22Rv1 (cell line): Measurements from ENCODE around the gene LRFN5.

Source experiments
- H3K27ac ChIP-seq: fragments of 450-650 bp; 2 replicates; pipeline ENCODE4 v1.5.1; 2017
- CTCF ChIP-seq: fragments of 450-650 bp; IDR thresholded peaks from 2 replicates; pipeline ENCODE4 v1.5.1; 2017; ENCODE audit warnings: mild to moderate bottlenecking
- ZFX ChIP-seq: fragments of 450-650 bp; IDR thresholded peaks from 2 replicates; pipeline ENCODE4 v1.6.1; 2017; ENCODE audit warnings: antibody characterized with exemption, borderline replicate concordance

LRFN5 gene

GRCh38 chr14:41609704-41610183 is 3.1 kb downstream of the LRFN5 start:
- peak overlapping the region; percentile 64 for H3K27ac ChIP-seq

GRCh38 chr14:41615011-41615595 is 8.4 kb downstream of the LRFN5 start:
- H3K27ac ChIP-seq, result no peak overlapping the region
- TF ChIP-seq ZFX (no peak), CTCF (no peak)

More at GRCh38 chr14:41609704-41610183, 3.1 kb downstream of the LRFN5 start:
- peak; percentile 77 for TF ChIP-seq CTCF
- no peak for TF ChIP-seq ZFX

GRCh38 chr14:41623736-41624135 is 17.1 kb downstream of the LRFN5 start:
- H3K27ac ChIP-seq, result no peak overlapping the region
- TF ChIP-seq ZFX (no peak), CTCF (no peak)

GRCh38 chr14:41629876-41630275 is 23.2 kb downstream of the LRFN5 start:
- no peak for TF ChIP-seq CTCF
- no peak for TF ChIP-seq ZFX
- no peak overlapping the region for H3K27ac ChIP-seq

GRCh38 chr14:41634286-41634685 is 27.6 kb downstream of the LRFN5 start:
- TF ChIP-seq ZFX (no peak), CTCF (no peak)
- no peak overlapping the region for H3K27ac ChIP-seq

GRCh38 chr14:41636492-41637392 is 30.1 kb downstream of the LRFN5 start:
- TF ChIP-seq CTCF (no peak), ZFX (no peak)
- H3K27ac ChIP-seq, result peak overlapping the region; percentile 50

- no peak overlapping the region for H3K27ac ChIP-seq
- TF ChIP-seq ZFX, result no peak
- TF ChIP-seq CTCF, result no peak
Observed at GRCh38 chr14:41641690-41642089, 35.0 kb downstream of the LRFN5 start.
